Fibroblast of mammary gland (primary cell): ENCODE results near the gene TOP1.

Source experiments
- DNase-seq: peaks from one replicate; pipeline ENCODE4 v3.0.0-alpha.2; 2010; ENCODE audit warnings: low read depth
- H3K4me3 ChIP-seq: 2 replicates; pipeline ENCODE4 v1.5.1; 2011; ENCODE audit warnings: low read depth, mild to moderate bottlenecking, low read length, moderate library complexity; ENCODE audit not compliant: control insufficient read depth
- CTCF ChIP-seq: conservative IDR thresholded peaks from 2 replicates; pipeline ENCODE4 v1.5.1; 2011; ENCODE audit warnings: low read depth, low read length, inconsistent platforms; ENCODE audit not compliant: control insufficient read depth, insufficient read depth

TOP1 gene

DNA sequence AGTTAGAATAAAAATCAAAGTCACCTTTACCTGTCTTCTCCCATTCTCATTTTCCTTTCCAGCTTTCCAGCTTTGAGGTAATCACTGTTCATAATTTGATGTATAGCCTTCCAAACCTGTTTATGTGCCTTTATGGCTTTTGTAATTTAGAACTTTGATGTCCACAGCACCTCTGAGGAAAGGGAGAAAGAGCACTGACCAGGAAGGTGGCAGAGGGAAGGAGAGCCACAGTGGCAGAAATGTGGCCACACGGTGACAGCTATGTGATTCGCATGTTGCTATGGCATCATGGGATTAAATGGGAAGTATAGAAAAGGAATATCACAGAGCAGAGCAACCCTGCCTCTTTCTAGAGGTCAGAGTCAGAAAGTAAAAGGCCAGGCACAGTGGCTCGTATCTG lies 57.0 kb downstream of the TOP1 start:
- DNase-seq: no peak
- TF ChIP-seq CTCF: no peak
- H3K4me3 ChIP-seq: no peak overlapping the region

DNA sequence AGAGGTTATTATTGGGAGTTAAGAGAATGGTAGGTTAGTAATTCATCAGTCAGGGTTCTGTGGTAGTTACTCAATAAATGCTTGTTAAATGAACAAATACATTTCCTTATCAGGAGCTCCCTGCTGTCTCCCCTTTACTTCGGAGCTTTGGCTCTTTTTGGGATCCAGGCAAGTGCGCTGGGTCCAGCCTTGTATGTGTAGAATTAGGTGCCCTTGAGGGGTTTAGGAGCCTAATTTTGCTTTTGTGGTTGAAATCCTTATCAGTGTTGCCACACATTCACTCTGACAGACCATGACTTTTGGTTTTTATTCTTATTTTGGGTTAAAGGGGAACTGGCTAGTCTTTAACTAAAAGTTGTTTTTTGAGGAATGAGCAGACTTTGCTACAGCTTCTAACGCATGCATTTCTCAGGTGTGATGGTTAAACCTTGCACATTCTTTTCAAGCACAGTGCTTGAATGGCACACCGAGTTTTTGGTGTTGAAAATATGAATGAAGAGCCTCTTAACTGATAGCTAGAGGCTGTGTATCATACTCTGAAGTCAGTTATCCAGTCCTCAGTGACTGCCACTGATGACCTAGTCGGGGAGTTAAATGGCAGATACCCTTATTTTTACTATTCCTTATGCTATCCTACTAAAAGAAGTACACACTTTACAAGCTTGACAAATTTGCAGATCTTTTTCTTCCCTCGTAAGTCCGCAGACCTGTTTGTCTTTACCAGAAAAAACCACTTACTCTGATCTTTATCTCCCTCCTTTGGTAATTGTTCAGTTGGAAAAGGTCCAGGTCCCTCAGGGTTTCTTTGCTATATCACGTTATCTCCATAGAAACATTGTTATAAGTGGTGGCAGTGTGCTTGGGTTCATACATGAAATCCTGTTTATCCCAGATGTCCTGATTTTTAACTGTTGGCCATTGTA lies 58.0 kb downstream of the TOP1 start:
- no peak for DNase-seq
- H3K4me3 ChIP-seq: no peak overlapping the region
- TF ChIP-seq CTCF: no peak

DNA sequence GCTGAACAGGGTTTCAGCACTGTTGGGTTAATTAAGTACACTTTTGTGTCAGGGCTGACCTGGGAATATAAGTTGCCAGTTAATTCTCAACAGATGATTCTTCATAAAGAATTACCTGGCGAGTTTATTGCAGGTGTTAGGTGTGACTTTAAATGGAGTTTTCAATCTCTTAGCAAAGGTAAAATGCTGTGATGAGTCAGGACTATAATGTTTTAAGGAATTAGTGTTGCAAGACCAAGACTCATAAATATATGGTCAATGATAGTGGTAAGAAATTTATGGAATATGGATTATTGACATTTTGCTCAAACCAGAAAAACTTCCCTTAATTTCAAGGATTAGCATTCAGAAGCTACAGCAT lies 58.7 kb downstream of the TOP1 start:
- DNase-seq: no peak
- no peak overlapping the region for H3K4me3 ChIP-seq
- no peak for TF ChIP-seq CTCF

DNA sequence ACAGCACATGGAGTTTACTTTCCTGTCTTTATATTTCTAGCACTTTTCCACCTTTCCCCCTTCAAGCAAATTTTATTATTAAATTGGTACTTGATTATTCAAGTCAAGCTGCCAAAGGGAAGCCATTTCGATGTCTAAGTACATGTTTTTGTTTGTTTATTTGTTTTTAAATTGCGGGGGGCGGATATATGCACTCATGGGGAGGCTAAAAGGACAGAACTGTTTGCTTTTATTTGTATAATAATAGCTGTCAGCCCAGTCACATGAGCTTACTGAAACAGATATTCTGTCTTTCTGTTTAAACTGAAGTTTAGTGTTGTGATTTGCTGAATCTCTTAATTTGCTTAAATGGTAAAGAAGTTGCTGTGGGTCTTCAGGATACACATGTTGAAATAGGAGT lies 59.2 kb downstream of the TOP1 start:
- no peak for TF ChIP-seq CTCF
- no peak overlapping the region for H3K4me3 ChIP-seq
- no peak for DNase-seq

- TF ChIP-seq CTCF: no peak
- no peak for DNase-seq
- no peak overlapping the region for H3K4me3 ChIP-seq
These were observed 60.9 kb downstream of the TOP1 start for GRCh38 chr20:41089555-41089954.

DNA sequence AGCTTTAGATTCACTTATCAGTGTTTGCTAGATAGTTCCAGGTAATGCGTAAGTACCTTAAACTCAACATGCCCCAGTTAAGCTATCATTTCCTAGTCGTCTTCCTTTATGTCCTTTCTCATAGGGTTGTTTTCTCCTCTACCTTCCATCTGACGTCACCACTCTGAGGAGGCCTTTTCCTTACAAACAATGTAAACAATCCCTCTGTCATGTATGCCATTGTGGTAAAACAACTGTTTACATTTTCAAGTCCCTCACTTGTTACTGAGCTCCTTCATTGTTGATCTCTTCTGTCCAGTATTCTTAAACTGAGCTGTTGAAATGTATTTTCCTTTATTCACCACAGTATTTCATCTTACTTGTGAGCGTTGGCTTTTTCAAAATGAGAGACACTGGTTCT lies 63.3 kb downstream of the TOP1 start:
- no peak for TF ChIP-seq CTCF
- DNase-seq: no peak
- no peak overlapping the region for H3K4me3 ChIP-seq

- DNase-seq: peak; percentile 83
- TF ChIP-seq CTCF: no peak
- no peak overlapping the region for H3K4me3 ChIP-seq
These were observed 65.9 kb downstream of the TOP1 start for GRCh38 chr20:41094353-41095055.
